SH-SY5Y (cell line): ENCODE data around the gene SOX18.

ENCODE experiments used
- GATA2 ChIP-seq: IDR thresholded peaks from 2 replicates; pipeline ENCODE4 v1.6.1; 2011; ENCODE audit warnings: mild to moderate bottlenecking, low read depth, low read length
- GATA3 ChIP-seq: IDR thresholded peaks from 2 replicates; pipeline ENCODE4 v1.6.1; 2011; ENCODE audit warnings: low read depth, mild to moderate bottlenecking, low read length, moderate library complexity

GRCh38 chr20:64057628-64058498 is 8.4 kb upstream of the SOX18 start:
- TF ChIP-seq GATA3 (no peak), GATA2 (no peak)
